ENCODE data around the gene NCAM1.

DNA sequence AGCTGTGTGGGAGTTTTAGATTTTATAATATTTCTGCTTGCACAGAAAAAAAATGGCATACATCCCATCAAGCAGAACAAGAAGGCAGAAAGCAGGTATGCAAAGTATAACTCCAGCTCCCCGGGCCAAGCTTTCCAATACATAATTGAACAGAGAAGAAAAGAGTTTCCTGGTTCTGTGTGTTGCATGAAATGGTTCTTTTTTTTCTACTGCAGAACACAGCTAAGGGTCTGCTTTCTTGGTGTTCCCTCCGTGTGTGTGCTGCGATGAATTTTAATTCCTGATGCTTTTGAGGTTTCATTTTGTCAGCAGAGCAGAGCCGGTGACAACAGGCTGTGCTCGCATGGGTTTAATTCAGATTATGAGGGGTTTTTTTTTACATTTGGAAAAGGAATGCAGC lies 282.5 kb downstream of the NCAM1 start:
- TF ChIP-seq CTCF (IDR thresholded peaks at IDR 0.05) (no peak), POLR2A (IDR thresholded peaks at IDR 0.05) (no peak)

Data from thyroid gland (tissue), 4 donors.